MM.1S (cell line): ENCODE data around the gene PCIF1.

Source experiments
- DNase-seq: peaks from one replicate; pipeline ENCODE4 v3.0.0-alpha.2; 2015
- H2AFZ ChIP-seq: fragments of 300-600 bp; sonication (generic); 2 replicates; pipeline ENCODE4 v1.6.0; 2016; ENCODE audit warnings: antibody characterized with exemption, low read length
- H3F3A ChIP-seq: fragments of 300-600 bp; sonication (generic); 2 replicates; pipeline ENCODE4 v1.6.1; 2016; ENCODE audit warnings: mild to moderate bottlenecking, antibody characterized with exemption, low read length, moderate library complexity, mixed read lengths; ENCODE audit not compliant: insufficient read depth
- H3K27ac ChIP-seq: fragments of 300-600 bp; sonication (generic); 2 replicates; pipeline ENCODE4 v1.5.1; 2016; ENCODE audit warnings: mild to moderate bottlenecking, low read length
- H3K27me3 ChIP-seq: fragments of 300-600 bp; sonication (generic); replicated peaks from 2 replicates; pipeline ENCODE4 v1.6.0; 2016; ENCODE audit warnings: low read length; ENCODE audit not compliant: insufficient read depth
- H3K36me3 ChIP-seq: fragments of 300-600 bp; sonication (generic); replicated peaks from 2 replicates; pipeline ENCODE4 v1.6.1; 2016; ENCODE audit warnings: mild to moderate bottlenecking, low read length, mixed read lengths; ENCODE audit not compliant: insufficient read depth
- H3K4me1 ChIP-seq: fragments of 300-600 bp; sonication (generic); 2 replicates; pipeline ENCODE4 v1.6.1; 2016; ENCODE audit warnings: low read length, mixed read lengths
- H3K4me2 ChIP-seq: fragments of 300-600 bp; sonication (generic); 2 replicates; pipeline ENCODE4 v1.6.0; 2016; ENCODE audit warnings: low read depth, low read length
- H3K4me3 ChIP-seq: fragments of 300-600 bp; sonication (generic); 2 replicates; pipeline ENCODE4 v1.5.1; 2016; ENCODE audit warnings: low read length, mixed read lengths
- H3K79me2 ChIP-seq: fragments of 300-600 bp; sonication (generic); 2 replicates; pipeline ENCODE4 v1.6.1; 2016; ENCODE audit warnings: mixed run types, low read length, mixed read lengths
- H3K9ac ChIP-seq: fragments of 300-600 bp; sonication (generic); 2 replicates; pipeline ENCODE4 v1.6.1; 2016; ENCODE audit warnings: low read length, mixed read lengths
- H3K9me2 ChIP-seq: fragments of 300-600 bp; sonication (generic); replicated peaks from 2 replicates; pipeline ENCODE4 v1.6.1; 2016; ENCODE audit warnings: mild to moderate bottlenecking, low read length, mixed read lengths; ENCODE audit not compliant: insufficient read depth
- H3K9me3 ChIP-seq: fragments of 300-600 bp; sonication (generic); replicated peaks from 2 replicates; pipeline ENCODE4 v1.6.1; 2016; ENCODE audit warnings: mild to moderate bottlenecking, low read length, mixed read lengths; ENCODE audit not compliant: insufficient read depth
- H4K20me1 ChIP-seq: fragments of 300-600 bp; sonication (generic); 2 replicates; pipeline ENCODE4 v1.6.1; 2016; ENCODE audit warnings: mild to moderate bottlenecking, low read length, moderate library complexity, mixed read lengths; ENCODE audit not compliant: insufficient read depth
- EZH2 ChIP-seq: fragments of 300-600 bp; sonication (generic); optimal IDR thresholded peaks from 2 replicates; pipeline ENCODE3; 2017; ENCODE audit warnings: low read depth, mild to moderate bottlenecking, antibody characterized with exemption, low read length, mixed read lengths
- EZH2phosphoT487 ChIP-seq: fragments of 300-600 bp; sonication (generic); IDR thresholded peaks from 2 replicates; pipeline ENCODE4 v1.6.1; 2018; ENCODE audit warnings: antibody characterized with exemption, low read length
- TF ChIP-seq, protein P1 (sequence below): fragments of 300-600 bp; sonication (generic); IDR thresholded peaks from 2 replicates; pipeline ENCODE4 v1.5.1; 2016; ENCODE audit warnings: antibody characterized with exemption, low read length, mixed read lengths

PCIF1 gene

GRCh38 chr20:45969712-45970634 is 35.5 kb downstream of the PCIF1 start:
- peak; percentile 43 for DNase-seq
- peak overlapping the region; percentile 58 for H3K4me2 ChIP-seq
- H3F3A ChIP-seq = peaks cover 9% of the 10 kb centered on the region; the same call in 1 of the 2 replicates
- H3K4me3 ChIP-seq = peak overlapping the region; percentile 94
- H3K4me1 ChIP-seq = peaks cover 17% of the 10 kb centered on the region
- peak overlapping the region; percentile 0; the same call in 1 of the 2 replicates for H3K27ac ChIP-seq
- no peaks in the 10 kb centered on the region for H3K9me3 ChIP-seq
- no peaks in the 10 kb centered on the region for H3K27me3 ChIP-seq
- no peaks in the 10 kb centered on the region; the same call in none of the 2 replicates for H3K36me3 ChIP-seq
- peak overlapping the region; percentile 95; the same call in 1 of the 2 replicates for H3K9ac ChIP-seq
- H3K9me2 ChIP-seq = no peaks in the 10 kb centered on the region
- no peaks in the 10 kb centered on the region for H4K20me1 ChIP-seq
- H2AFZ ChIP-seq = no peak overlapping the region; the same call in 1 of the 2 replicates
- TF ChIP-seq, protein P1, sequence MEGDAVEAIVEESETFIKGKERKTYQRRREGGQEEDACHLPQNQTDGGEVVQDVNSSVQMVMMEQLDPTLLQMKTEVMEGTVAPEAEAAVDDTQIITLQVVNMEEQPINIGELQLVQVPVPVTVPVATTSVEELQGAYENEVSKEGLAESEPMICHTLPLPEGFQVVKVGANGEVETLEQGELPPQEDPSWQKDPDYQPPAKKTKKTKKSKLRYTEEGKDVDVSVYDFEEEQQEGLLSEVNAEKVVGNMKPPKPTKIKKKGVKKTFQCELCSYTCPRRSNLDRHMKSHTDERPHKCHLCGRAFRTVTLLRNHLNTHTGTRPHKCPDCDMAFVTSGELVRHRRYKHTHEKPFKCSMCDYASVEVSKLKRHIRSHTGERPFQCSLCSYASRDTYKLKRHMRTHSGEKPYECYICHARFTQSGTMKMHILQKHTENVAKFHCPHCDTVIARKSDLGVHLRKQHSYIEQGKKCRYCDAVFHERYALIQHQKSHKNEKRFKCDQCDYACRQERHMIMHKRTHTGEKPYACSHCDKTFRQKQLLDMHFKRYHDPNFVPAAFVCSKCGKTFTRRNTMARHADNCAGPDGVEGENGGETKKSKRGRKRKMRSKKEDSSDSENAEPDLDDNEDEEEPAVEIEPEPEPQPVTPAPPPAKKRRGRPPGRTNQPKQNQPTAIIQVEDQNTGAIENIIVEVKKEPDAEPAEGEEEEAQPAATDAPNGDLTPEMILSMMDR = peak; percentile 72
- TF ChIP-seq EZH2 = no peak
- peaks cover 38% of the 10 kb centered on the region for H3K79me2 ChIP-seq

DNA sequence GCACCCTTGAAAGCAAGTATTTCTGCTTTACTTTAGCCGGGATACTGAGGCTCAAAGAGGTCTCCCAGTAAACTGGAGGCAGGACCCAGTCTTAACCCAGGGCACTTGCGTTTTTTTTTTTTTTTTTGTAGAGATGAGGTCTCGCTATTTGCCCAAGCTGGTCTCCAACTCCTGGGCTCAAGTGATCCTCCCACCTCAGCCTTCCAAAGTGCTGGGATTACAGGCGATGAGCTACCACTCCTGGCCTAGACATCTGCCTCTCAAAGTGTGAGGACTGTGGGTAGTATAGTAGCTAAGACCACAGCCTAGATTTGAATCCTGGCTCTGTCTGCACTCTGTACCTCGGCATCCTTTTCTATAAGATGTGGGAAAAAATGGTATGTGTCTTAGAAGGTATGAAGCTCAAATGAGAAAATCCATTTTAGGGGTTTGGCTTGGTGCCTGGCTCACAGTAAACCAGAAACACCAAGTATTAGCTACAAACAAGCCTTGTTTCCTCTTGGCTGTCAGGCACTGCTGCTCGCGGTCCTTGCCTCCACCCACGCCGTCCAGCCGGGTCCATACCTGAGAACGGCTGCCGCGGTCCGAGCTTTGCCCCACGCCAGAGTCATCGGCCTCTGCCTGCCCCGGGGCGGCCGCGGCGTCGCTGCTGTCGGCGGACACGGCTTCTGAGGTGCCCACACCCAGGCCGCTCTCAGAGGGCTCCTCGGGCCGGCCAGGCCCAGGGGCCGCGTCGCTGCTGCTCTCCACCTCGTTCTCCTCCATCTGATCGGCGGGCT is 36.4 kb downstream of the PCIF1 start:
- Histone ChIP-seq H3K4me2 (peak overlapping the region; percentile 58), H3K4me1 (peaks cover 17% of the 10 kb centered on the region), H4K20me1 (no peaks in the 10 kb centered on the region), H3K79me2 (peaks cover 38% of the 10 kb centered on the region), H3F3A (peaks cover 9% of the 10 kb centered on the region; the same call in 1 of the 2 replicates), H2AFZ (peak overlapping the region; percentile 88), H3K9me2 (no peaks in the 10 kb centered on the region), H3K4me3 (peak overlapping the region; percentile 94), H3K27ac (peak overlapping the region; percentile 98; the same call in 1 of the 2 replicates), H3K36me3 (no peaks in the 10 kb centered on the region; the same call in none of the 2 replicates), H3K9me3 (no peaks in the 10 kb centered on the region), H3K9ac (peak overlapping the region; percentile 95), H3K27me3 (no peaks in the 10 kb centered on the region)
- peak; percentile 12 for DNase-seq
- TF ChIP-seq, protein P1 = no peak
- TF ChIP-seq EZH2phosphoT487 = no peak
- no peak for TF ChIP-seq EZH2

DNA sequence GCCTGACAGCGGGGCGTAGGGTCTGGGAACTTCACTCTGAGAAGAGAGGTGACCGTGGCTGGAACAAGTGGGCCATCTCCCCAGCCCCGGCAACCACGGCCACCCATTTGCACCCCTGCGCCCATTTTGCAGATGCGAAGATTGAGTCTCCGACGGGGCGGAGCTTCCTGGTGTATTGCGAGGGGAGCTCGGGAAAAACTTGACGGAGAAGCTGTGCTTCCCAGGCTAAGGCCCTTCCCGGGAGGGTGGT is 36.9 kb downstream of the PCIF1 start:
- DNase-seq = no peak
- peaks cover 38% of the 10 kb centered on the region for H3K79me2 ChIP-seq
- peaks cover 17% of the 10 kb centered on the region for H3K4me1 ChIP-seq
- peak overlapping the region; percentile 98 for H3K27ac ChIP-seq
- no peaks in the 10 kb centered on the region for H4K20me1 ChIP-seq
- peak overlapping the region; percentile 88 for H2AFZ ChIP-seq
- no peaks in the 10 kb centered on the region for H3K9me3 ChIP-seq
- H3K9ac ChIP-seq = peak overlapping the region; percentile 95
- H3K9me2 ChIP-seq = no peaks in the 10 kb centered on the region
- peak overlapping the region; percentile 94 for H3K4me3 ChIP-seq
- peaks cover 9% of the 10 kb centered on the region; the same call in 1 of the 2 replicates for H3F3A ChIP-seq
- TF ChIP-seq EZH2 (no peak), EZH2phosphoT487 (no peak)
- TF ChIP-seq, protein P1 = no peak
- no peaks in the 10 kb centered on the region for H3K27me3 ChIP-seq
- no peaks in the 10 kb centered on the region; the same call in none of the 2 replicates for H3K36me3 ChIP-seq
- H3K4me2 ChIP-seq = peak overlapping the region; percentile 58
